H9 (cell line): ENCODE measurements around the gene NPAS1. TPM values are rescaled to one million over a fixed set of nuclear protein-coding genes. Genes with fewer than 3 reads are reported as not detected.
A peak's percentile ranks its signal among the peaks of the same experiment; 100 is the strongest.

Experiments
- DNase-seq: peaks from one replicate; pipeline ENCODE4 v3.0.0-alpha.2; 2017
- H2AFZ ChIP-seq: one replicate; pipeline ENCODE4 v1.6.1; 2013; ENCODE audit warnings: mild to moderate bottlenecking, low read length, control low read depth, moderate library complexity
- H2AK5ac ChIP-seq: 2 replicates; pipeline ENCODE4 v1.6.1; 2013; ENCODE audit warnings: low read length, control low read depth, mixed read lengths; ENCODE audit not compliant: insufficient read length
- H2BK120ac ChIP-seq: one replicate; pipeline ENCODE4 v1.6.1; 2013; ENCODE audit warnings: low read depth, mild to moderate bottlenecking, low read length, control low read depth, inconsistent platforms; ENCODE audit not compliant: poor library complexity, severe bottlenecking
- H2BK12ac ChIP-seq: 2 replicates; pipeline ENCODE4 v1.6.1; 2013; ENCODE audit warnings: low read length, control low read depth, mixed read lengths, low read depth; ENCODE audit not compliant: insufficient read length
- H2BK15ac ChIP-seq: 2 replicates; pipeline ENCODE4 v1.6.1; 2013; ENCODE audit warnings: low read depth, low read length, control low read depth
- H2BK20ac ChIP-seq: one replicate; pipeline ENCODE4 v1.6.1; 2013; ENCODE audit warnings: low read depth, mild to moderate bottlenecking, low read length, control low read depth, inconsistent platforms; ENCODE audit not compliant: poor library complexity, severe bottlenecking
- H2BK5ac ChIP-seq: 2 replicates; pipeline ENCODE4 v1.6.1; 2013; ENCODE audit warnings: low read length, control low read depth, mixed read lengths; ENCODE audit not compliant: insufficient read length
- H3K14ac ChIP-seq: 2 replicates; pipeline ENCODE4 v1.6.1; 2013; ENCODE audit warnings: low read length, control low read depth; ENCODE audit not compliant: insufficient read depth
- H3K18ac ChIP-seq: 2 replicates; pipeline ENCODE4 v1.6.1; 2013; ENCODE audit warnings: low read depth, mild to moderate bottlenecking, mixed read lengths, low read length, control low read depth; ENCODE audit not compliant: insufficient read length
- H3K23ac ChIP-seq: 2 replicates; pipeline ENCODE4 v1.6.1; 2013; ENCODE audit warnings: low read length, control low read depth, mixed read lengths, low read depth; ENCODE audit not compliant: insufficient read length
- H3K23me2 ChIP-seq: 2 replicates; pipeline ENCODE4 v1.6.1; 2013; ENCODE audit warnings: low read depth, mild to moderate bottlenecking, mixed read lengths, low read length, control low read depth; ENCODE audit not compliant: insufficient read length, poor library complexity, severe bottlenecking
- H3K27ac ChIP-seq: 2 replicates; pipeline ENCODE4 v1.5.1; 2013; ENCODE audit warnings: low read length, control low read depth, mixed read lengths, low read depth; ENCODE audit not compliant: insufficient read length
- H3K27me3 ChIP-seq: 2 replicates; pipeline ENCODE4 v1.6.1; 2013; ENCODE audit warnings: low read length, control low read depth, inconsistent platforms; ENCODE audit not compliant: insufficient read depth
- H3K4ac ChIP-seq: 2 replicates; pipeline ENCODE4 v1.6.1; 2013; ENCODE audit warnings: low read depth, mild to moderate bottlenecking, control low read depth, inconsistent platforms, low read length, moderate library complexity
- H3K4me1 ChIP-seq: 2 replicates; pipeline ENCODE4 v1.6.1; 2013; ENCODE audit warnings: low read length, control low read depth, inconsistent platforms; ENCODE audit not compliant: insufficient read depth
- H3K4me2 ChIP-seq: 2 replicates; pipeline ENCODE4 v1.6.1; 2013; ENCODE audit warnings: low read length, control low read depth, mixed read lengths; ENCODE audit not compliant: insufficient read length, insufficient read depth
- H3K56ac ChIP-seq: 2 replicates; pipeline ENCODE4 v1.6.1; 2013; ENCODE audit warnings: low read depth, mild to moderate bottlenecking, mixed read lengths, low read length, control low read depth; ENCODE audit not compliant: insufficient read length
- H3K79me1 ChIP-seq: 2 replicates; pipeline ENCODE4 v1.6.1; 2013; ENCODE audit warnings: low read depth, mild to moderate bottlenecking, moderate library complexity, low read length, control low read depth, inconsistent platforms; ENCODE audit not compliant: insufficient read depth, poor library complexity, severe bottlenecking
- H3K79me2 ChIP-seq: 2 replicates; pipeline ENCODE4 v1.6.1; 2013; ENCODE audit warnings: low read length, control low read depth, inconsistent platforms; ENCODE audit not compliant: insufficient read depth
- H3K9ac ChIP-seq: 2 replicates; pipeline ENCODE4 v1.6.1; 2013; ENCODE audit warnings: low read length, control low read depth, mixed read lengths; ENCODE audit not compliant: insufficient read length; ENCODE audit errors: extremely low read depth
- H3K9me3 ChIP-seq: one replicate; pipeline ENCODE4 v1.6.1; 2013; ENCODE audit warnings: low read depth, low read length, inconsistent platforms; ENCODE audit not compliant: control insufficient read depth
- H3T11ph ChIP-seq: one replicate; pipeline ENCODE4 v1.6.1; 2013; ENCODE audit warnings: mild to moderate bottlenecking, low read length, control low read depth, inconsistent platforms
- H4K20me1 ChIP-seq: one replicate; pipeline ENCODE4 v1.6.1; 2013; ENCODE audit not compliant: control insufficient read depth, insufficient read length, insufficient read depth
- H4K5ac ChIP-seq: 2 replicates; pipeline ENCODE4 v1.6.1; 2013; ENCODE audit warnings: low read depth, mild to moderate bottlenecking, mixed read lengths, low read length, control low read depth; ENCODE audit not compliant: insufficient read length
- H4K8ac ChIP-seq: replicated peaks from 2 replicates; pipeline ENCODE4 v1.6.1; 2013; ENCODE audit warnings: low read length, control low read depth, mixed read lengths, low read depth; ENCODE audit not compliant: insufficient read length
- H4K91ac ChIP-seq: 2 replicates; pipeline ENCODE4 v1.6.1; 2013; ENCODE audit warnings: low read depth, mild to moderate bottlenecking, moderate library complexity, mixed read lengths, low read length, control low read depth; ENCODE audit not compliant: insufficient read length
- H3K27ac Mint-ChIP-seq, 3 experiments: 2 replicates in 2 of 3; 3 replicates in 1 of 3; pipeline ENCODE4 v1.8.0; 2020 to 2021; ENCODE audit warnings: mixed read lengths in 3 of 3, mild to moderate bottlenecking in 1 of 3, moderate library complexity in 1 of 3
- H3K27me3 Mint-ChIP-seq: 2 replicates; pipeline ENCODE4 v1.8.0; 2021; ENCODE audit warnings: low read depth, mild to moderate bottlenecking, moderate library complexity, mixed read lengths
- H3K36me3 Mint-ChIP-seq, 3 experiments: 2 replicates in 2 of 3; 3 replicates in 1 of 3; pipeline ENCODE4 v1.8.0; 2020 to 2021; ENCODE audit warnings: low read depth in 3 of 3, mixed read lengths in 3 of 3; ENCODE audit not compliant: insufficient read depth in 1 of 3
- H3K4me1 Mint-ChIP-seq, 2 experiments: 2 replicates each; pipeline ENCODE4 v1.8.0; 2020; ENCODE audit warnings: mixed read lengths in 2 of 2
- H3K4me3 Mint-ChIP-seq, 2 experiments: 2 replicates in 1 of 2; 3 replicates in 1 of 2; pipeline ENCODE4 v1.8.0; 2020 to 2021; ENCODE audit warnings: mild to moderate bottlenecking in 2 of 2, mixed read lengths in 2 of 2, moderate library complexity in 1 of 2
- H3K9me3 Mint-ChIP-seq, 2 experiments: 2 replicates in 1 of 2; 3 replicates in 1 of 2; pipeline ENCODE4 v1.8.0; 2020; ENCODE audit warnings: mild to moderate bottlenecking in 2 of 2, mixed read lengths in 2 of 2, moderate library complexity in 1 of 2
- WGBS: extraction: QIAGEN DNeasy Blood & Tissue Kit; methylation state at CpG from one replicate; pipeline ENCODE4 v1.1.7; 2013; ENCODE audit warnings: missing lambda C conversion rate, low lambda C conversion rate, mixed read lengths; ENCODE audit not compliant: insufficient read length; ENCODE audit errors: extremely low coverage; 5-methylcytosine and 5-hydroxymethylcytosine counted together
- total RNA-seq: library from RNA; stranded (reverse); gene quantifications from 2 replicates; pipeline ENCODE4 v1.2.1, GENCODE V29; 2021
- TF ChIP-seq, protein P1 (sequence below): fragments of 200-600 bp; sonication (generic); conservative IDR thresholded peaks from 3 replicates; pipeline ENCODE4 v1.8.0; 2021; ENCODE audit warnings: antibody characterized with exemption, mild to moderate bottlenecking

Gene NPAS1
- total RNA-seq, 1 experiment from 2014 or later, result 17.8 TPM

- H3T11ph ChIP-seq, result no peak overlapping the region
These were observed 1.4 kb downstream of the NPAS1 start for GRCh38 chr19:47020992-47021496.

More at GRCh38 chr19:47020992-47021496, 1.4 kb downstream of the NPAS1 start:
- peaks cover 39% of the 10 kb centered on the region for H3K27me3 ChIP-seq
- H3K4me1 ChIP-seq, result 0 out of 2 replicates have a peak, but pooled peaks cover 2% of the 10 kb centered on the region
- no peak overlapping the region for H2BK12ac ChIP-seq
- no peak overlapping the region for H3K56ac ChIP-seq
- no peak overlapping the region for H3K23ac ChIP-seq
- no peak overlapping the region for H4K91ac ChIP-seq
- no peak overlapping the region for H4K8ac ChIP-seq
- Mint-ChIP-seq H3K4me3 (peak overlapping the region; percentile 57 to 80), H3K9me3 (no peaks in the 10 kb centered on the region), H3K4me1 (peaks cover 11 to 17% of the 10 kb centered on the region in 2 experiments), H3K27me3 (peaks cover 82% of the 10 kb centered on the region), H3K27ac (no peak overlapping the region), H3K36me3 (peaks cover 0 to 1% (median under 1%) of the 10 kb centered on the region in 3 experiments; a peak in 4 of 7 replicates)
- H2BK20ac ChIP-seq, result no peak overlapping the region
- H2BK15ac ChIP-seq, result no peak overlapping the region
- TF ChIP-seq, protein P1, sequence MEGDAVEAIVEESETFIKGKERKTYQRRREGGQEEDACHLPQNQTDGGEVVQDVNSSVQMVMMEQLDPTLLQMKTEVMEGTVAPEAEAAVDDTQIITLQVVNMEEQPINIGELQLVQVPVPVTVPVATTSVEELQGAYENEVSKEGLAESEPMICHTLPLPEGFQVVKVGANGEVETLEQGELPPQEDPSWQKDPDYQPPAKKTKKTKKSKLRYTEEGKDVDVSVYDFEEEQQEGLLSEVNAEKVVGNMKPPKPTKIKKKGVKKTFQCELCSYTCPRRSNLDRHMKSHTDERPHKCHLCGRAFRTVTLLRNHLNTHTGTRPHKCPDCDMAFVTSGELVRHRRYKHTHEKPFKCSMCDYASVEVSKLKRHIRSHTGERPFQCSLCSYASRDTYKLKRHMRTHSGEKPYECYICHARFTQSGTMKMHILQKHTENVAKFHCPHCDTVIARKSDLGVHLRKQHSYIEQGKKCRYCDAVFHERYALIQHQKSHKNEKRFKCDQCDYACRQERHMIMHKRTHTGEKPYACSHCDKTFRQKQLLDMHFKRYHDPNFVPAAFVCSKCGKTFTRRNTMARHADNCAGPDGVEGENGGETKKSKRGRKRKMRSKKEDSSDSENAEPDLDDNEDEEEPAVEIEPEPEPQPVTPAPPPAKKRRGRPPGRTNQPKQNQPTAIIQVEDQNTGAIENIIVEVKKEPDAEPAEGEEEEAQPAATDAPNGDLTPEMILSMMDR, result no peak
- H3K23me2 ChIP-seq, result peaks cover 18% of the 10 kb centered on the region
- H2BK120ac ChIP-seq, result no peak overlapping the region
- WGBS, result no CpG with 5 or more reads among the region's 37 CpGs
- H2AK5ac ChIP-seq, result no peak overlapping the region
- peak; percentile 62 for DNase-seq
- H3K79me2 ChIP-seq, result no peaks in the 10 kb centered on the region
- H3K9me3 ChIP-seq, result no peaks in the 10 kb centered on the region
- H3K4me2 ChIP-seq, result peak overlapping the region; percentile 66
- no peak overlapping the region for H3K4ac ChIP-seq
- H3K79me1 ChIP-seq, result no peaks in the 10 kb centered on the region
- H4K20me1 ChIP-seq, result no peaks in the 10 kb centered on the region
- no peak overlapping the region for H2AFZ ChIP-seq
- H3K9ac ChIP-seq, result no peak overlapping the region
- no peak overlapping the region for H4K5ac ChIP-seq
- no peak overlapping the region for H2BK5ac ChIP-seq
- H3K14ac ChIP-seq, result no peak overlapping the region
- H3K18ac ChIP-seq, result no peak overlapping the region
- no peak overlapping the region for H3K27ac ChIP-seq
